Mammary epithelial cell (primary cell): ENCODE results near the gene LRRC8D.

ENCODE experiments used
- EZH2 ChIP-seq: IDR thresholded peaks from 2 replicates; pipeline ENCODE4 v1.6.1; 2012; ENCODE audit warnings: low read length, inconsistent platforms, borderline replicate concordance
- TF ChIP-seq, protein P1 (sequence below), 2 donors: IDR thresholded peaks in 1 of 2; conservative IDR thresholded peaks in 1 of 2; 2 replicates each; pipeline ENCODE4 v1.5.1; 2011 to 2012; ENCODE audit warnings: inconsistent platforms in 2 of 2, low read length in 2 of 2, mild to moderate bottlenecking in 2 of 2, control low read depth in 1 of 2, low read depth in 1 of 2; ENCODE audit not compliant: insufficient read depth in 1 of 2; ENCODE audit errors: extremely low read depth in 1 of 2

DNA sequence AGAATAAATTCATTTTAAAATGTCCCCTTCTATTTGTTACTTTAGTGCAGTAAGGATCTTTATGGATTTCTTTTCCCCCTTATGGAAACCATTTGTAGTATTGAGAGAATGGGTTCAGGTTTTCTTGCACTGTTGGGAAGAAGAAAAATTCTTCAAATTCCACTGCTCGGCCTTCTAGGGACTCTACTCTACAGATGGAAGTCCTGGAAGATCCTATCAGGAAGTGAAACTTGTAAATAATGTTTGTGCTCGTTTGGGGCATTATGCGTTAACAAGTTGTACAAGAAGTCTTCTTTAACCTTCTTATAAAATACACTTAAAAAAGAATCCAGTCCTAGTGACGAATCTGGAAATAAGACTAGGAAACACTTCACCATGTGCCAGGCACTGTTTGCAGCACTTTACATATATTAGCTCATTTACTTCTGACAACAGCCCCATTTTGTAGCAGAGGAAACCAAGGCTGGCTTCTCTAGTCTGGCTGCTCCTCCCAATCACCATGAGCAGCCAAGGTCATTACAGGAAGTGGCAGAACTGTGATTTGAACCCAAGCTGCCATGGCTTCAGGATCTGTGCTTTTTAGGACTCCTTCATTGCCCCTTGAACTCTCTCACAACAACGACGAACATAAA, 11.8 kb downstream of the LRRC8D start:
- TF ChIP-seq, protein P1, sequence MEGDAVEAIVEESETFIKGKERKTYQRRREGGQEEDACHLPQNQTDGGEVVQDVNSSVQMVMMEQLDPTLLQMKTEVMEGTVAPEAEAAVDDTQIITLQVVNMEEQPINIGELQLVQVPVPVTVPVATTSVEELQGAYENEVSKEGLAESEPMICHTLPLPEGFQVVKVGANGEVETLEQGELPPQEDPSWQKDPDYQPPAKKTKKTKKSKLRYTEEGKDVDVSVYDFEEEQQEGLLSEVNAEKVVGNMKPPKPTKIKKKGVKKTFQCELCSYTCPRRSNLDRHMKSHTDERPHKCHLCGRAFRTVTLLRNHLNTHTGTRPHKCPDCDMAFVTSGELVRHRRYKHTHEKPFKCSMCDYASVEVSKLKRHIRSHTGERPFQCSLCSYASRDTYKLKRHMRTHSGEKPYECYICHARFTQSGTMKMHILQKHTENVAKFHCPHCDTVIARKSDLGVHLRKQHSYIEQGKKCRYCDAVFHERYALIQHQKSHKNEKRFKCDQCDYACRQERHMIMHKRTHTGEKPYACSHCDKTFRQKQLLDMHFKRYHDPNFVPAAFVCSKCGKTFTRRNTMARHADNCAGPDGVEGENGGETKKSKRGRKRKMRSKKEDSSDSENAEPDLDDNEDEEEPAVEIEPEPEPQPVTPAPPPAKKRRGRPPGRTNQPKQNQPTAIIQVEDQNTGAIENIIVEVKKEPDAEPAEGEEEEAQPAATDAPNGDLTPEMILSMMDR (conservative IDR thresholded peaks at IDR 0.05 in 1 of 2, IDR thresholded peaks at IDR 0.05 in 1 of 2; ENCODE audit: extremely low read depth in 1 of 2, insufficient read depth in 1 of 2, low read depth in 1 of 2, low read length in 2 of 2): no peak
- no peak for TF ChIP-seq EZH2
